T1000 (cell line): Measurements from ENCODE around the gene TTC24.
A peak's percentile ranks its signal among the peaks of the same experiment; 100 is the strongest.

Source experiments
- DNase-seq: peaks from one replicate; lab custom pipeline; 2025; ENCODE audit warnings: mixed read lengths; lab: John Stamatoyannopoulos, UW

The TTC24 gene

DNA sequence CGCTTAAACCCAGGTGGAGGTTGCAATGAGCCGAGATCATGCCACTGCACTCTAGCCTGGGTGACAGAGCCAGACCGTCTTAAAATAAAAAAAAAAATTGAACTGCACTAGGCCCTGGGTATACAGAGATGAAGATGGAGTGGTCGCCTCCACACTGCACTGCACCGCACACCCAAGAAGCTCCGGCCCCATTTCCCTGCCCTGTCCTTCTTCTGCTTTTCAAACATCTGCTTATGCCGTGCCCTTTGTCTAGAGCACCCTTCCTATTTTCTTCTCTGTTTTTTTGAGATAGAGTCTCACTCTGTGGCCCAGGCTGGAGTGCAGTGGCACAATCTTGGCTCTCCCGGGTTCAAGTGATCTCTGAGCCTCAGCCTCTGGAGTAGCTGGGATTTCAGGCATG, 24.6 kb upstream of the TTC24 start:
- DNase-seq: no peak

GRCh38 chr1:156555715-156556114, 23.8 kb upstream of the TTC24 start:
- no peak for DNase-seq

DNA sequence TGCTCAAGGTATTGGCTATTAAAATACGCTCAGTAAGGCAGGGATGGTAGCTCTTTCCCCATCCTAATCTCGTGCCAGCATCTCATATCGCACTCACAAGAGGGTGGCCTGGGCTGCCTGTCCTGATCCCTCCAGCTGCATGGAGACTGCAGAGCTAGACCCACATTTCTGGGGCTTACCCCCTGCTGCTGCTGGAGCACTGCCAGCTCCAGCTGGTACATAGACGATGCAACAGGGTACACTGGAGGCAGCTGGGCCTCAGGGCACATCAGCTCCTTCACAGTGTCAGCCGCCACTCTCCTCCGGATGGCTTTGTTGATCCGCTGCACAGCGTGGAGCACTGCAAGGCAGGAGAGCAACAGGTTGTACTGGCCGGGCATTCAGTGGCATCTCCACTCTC, 23.2 kb upstream of the TTC24 start:
- DNase-seq: no peak

GRCh38 chr1:156559086-156559796, 20.3 kb upstream of the TTC24 start:
- no peak for DNase-seq

GRCh38 chr1:156559797-156560385, 19.6 kb upstream of the TTC24 start:
- no peak for DNase-seq

- no peak for DNase-seq
Measured at GRCh38 chr1:156560585-156561163, 18.8 kb upstream of the TTC24 start.

GRCh38 chr1:156565519-156565918, 14.0 kb upstream of the TTC24 start:
- DNase-seq: no peak

GRCh38 chr1:156566436-156566835, 13.1 kb upstream of the TTC24 start:
- no peak for DNase-seq

- DNase-seq: peak; percentile 28
Measured at GRCh38 chr1:156571261-156571852, 8.2 kb upstream of the TTC24 start.

GRCh38 chr1:156571919-156572662, 7.4 kb upstream of the TTC24 start, which contains the start of gene IQGAP3:
Gene IQGAP3, minus strand, starts transcription at chr1:156572565. Its CDS starts 36 bp downstream, at chr1:156572529.
- peak; percentile 69 for DNase-seq

- no peak for DNase-seq
Measured at GRCh38 chr1:156572663-156573018, 6.9 kb upstream of the TTC24 start.

DNA sequence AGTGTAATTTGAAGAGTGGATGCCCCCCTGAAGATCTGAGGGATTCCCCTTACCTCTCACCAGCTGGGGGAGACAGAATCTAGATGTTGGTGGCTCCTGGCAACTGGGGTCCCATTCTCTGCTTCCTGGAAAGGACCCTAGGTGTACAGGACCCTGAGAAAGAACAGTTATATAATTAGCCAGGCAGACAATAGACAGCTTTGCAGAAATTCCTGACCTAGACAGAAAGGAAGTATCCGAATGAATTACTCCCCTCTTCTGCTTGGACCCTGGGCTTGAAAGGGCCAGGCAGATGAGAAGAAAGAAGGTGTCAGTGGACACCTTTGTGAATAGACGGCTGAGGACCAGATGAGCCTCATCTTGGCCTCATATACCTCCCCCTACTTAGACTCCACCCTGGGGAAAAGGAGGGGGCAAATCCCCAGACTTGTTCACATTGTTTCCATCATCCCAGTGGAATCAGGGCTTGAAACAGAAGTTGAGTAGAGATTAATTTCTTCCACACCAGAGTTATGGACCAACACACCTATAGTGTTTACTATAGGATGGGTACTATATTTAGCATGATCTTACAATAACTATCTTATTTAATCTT, 5.4 kb upstream of the TTC24 start:
- no peak for DNase-seq

GRCh38 chr1:156577550-156577949, 2.0 kb upstream of the TTC24 start:
- no peak for DNase-seq

DNA sequence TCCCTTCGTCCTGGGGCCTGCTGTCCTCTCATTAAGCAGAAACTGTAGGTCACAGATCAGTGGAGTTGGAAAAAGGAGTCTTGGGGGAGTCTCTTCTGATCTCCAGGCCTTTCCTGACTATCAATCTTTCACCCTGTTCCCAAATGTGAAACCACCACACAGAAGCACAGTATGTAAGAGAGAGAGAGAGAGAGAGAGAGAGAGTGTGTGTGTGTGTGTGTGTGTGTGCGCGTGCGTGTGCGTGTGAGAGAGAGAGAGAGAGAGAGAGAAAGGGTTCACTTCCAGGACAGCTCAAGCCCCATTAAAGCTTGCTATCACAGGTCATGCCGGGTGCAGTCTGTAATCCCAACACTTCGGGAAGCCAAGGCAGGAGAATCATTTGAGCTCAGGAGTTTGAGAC, 1.5 kb upstream of the TTC24 start:
- DNase-seq: no peak

GRCh38 chr1:156581661-156582387, 2.3 kb downstream of the TTC24 start:
- DNase-seq: no peak

DNA sequence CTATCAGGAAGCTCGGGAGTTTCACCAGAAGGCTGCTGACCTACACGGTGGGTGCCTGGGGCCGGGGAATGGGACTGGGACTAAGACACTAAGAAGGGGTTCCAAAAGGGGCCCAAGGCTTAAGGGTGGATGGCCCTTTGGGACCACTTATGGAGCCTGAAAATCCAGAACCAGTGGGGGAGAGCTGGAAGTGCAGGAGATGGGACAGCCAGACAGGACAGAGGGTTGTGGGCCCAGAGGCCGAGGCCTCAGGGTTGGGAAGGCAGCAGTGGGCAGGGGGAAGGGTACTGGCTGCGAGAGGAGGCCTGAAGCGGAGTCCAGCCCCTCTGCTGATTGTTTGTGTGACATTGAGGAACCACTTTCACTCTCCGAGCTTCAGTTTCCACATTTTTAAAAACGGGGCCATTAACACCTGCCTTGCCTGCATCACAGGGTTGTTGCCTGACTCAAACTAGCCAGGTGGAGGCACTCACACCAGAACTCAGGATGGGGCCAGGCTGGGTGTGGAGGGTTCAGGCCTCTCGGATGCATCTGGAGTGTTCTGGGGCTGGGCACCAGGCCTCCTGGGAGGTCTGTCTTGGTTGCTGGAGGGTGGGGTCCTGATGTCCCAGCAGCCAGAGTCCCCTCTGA, 3.0 kb downstream of the TTC24 start:
- DNase-seq: no peak

DNA sequence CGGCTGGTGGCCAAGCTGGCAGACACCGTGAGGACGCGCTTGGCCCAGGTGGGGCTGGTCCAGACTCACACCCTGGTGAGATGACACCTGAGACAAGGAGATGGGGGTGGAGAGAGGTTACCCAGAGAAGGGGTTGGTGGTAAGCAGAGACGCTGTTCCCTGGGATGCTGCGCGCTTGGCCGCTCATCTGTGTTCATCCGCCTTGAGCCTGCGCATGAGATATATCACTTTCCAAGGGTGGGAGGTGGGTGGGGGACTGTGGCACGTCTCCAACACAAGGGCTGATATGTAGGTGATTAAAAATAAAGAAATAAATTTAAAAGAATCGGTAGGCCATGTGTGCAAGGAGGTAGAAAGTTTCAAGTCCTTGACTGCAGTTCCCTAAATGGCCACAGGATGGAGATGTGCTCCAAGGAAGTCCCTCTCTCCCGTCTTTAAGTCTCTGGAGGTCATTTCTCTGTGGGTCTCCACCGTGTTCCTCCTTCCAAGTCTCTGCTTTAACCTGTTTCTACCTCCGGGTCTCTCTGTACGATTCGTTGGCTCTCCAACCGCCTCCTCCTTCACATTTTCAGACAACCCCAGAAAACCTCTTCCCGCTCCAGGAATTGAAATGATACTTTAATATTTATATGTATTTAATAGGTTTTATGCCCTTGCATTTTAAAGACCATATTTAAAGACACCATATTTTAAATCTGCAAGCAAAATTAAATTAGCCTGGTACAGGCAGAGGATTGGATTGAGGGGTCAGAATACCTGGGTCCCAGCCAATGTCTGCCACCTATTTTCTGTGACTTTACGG, 4.5 kb downstream of the TTC24 start:
- peak; percentile 59 for DNase-seq

DNA sequence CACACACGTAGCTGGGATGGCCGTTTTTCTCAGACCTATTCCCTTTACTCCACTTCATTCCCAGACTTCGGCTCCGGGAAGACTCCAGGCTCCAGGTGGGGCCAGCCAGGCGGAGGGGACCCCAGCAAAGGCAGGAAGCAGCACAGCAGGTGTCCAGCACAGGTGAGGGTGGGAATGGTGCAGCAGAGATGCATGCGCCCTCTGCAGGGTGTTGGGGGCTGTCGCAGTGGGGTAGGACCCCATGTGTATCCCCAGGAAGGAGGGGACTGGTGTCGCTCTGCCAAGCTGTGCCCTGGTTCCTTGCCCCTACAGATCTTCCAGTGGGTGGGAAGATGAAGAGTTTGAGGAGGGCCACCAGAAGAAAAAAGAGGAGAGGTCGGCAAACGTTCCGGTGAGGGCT, 5.3 kb downstream of the TTC24 start:
- DNase-seq: no peak

GRCh38 chr1:156586323-156586722, 6.8 kb downstream of the TTC24 start:
- no peak for DNase-seq

DNA sequence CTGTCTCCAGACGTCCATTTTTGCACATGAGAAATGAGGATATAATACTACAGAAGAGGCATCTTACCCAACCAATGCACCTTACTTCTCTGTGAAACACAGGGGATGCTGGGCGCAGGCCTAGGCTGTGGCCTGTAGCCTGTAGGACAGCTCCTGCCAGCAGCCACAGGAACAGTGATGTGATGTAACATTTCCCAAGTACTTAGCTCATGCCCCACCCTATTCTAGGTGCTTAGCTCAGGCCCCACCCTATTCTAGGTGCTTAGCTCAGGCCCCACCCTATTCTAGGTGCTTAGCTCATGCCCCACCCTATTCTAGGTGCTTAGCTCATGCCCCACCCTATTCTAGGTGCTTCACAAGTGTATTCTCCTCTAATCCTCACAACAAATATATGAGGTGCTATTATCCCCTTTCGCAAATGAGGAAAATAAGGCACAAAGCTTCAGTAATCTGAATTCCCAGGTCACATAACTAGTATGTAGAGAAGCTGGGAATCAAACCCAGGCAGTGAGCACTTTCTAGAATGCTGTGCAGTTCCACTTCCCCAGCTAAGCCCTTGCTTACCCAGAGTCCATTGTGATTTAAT, 7.5 kb downstream of the TTC24 start:
- no peak for DNase-seq
